GM21619 (cell line): ENCODE results near the gene DEGS1.
"Not testable (repeated sequence)": the region's sequence is repeated elsewhere in the genome, so short reads cannot be mapped to it uniquely, and the experiment has no call there.

Experiments
- ATAC-seq: cut with Tn5 transposase; IDR thresholded peaks from one replicate; pipeline ENCODE4 v1.9.1; 2021; ENCODE audit not compliant: unreplicated experiment

Gene DEGS1

DNA sequence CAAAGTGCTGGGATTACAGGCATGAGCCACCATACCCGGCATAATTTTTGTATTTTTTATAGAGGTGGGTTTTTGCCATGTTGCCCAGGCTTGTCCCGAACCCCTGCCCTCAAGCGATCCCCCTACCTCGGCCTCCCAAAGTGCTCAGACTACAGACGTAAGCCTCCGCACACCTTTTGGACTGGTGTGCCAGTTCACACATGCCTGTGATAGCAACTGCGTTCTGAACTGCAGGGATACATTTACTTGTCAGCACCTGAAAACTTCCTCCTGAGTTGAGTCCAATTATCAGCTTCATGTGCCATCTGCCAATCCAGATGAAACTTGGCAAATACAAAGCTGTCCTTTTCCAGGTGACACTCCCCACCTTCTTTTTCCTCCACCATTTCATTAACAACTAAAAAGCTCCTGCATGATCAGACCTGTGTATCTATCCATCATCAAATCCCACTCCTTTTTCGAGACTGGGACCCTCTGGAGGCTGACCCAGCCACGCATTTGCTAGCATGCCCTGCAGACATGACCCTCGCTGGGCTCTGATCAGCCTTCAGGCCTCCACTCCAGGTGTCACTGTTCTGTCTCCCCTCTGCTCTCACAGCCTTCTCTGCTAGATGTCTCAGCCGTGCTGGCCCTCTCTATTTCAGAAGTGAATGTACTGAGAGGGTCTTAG lies 2.1 kb upstream of the DEGS1 start:
- ATAC-seq: no peak

DNA sequence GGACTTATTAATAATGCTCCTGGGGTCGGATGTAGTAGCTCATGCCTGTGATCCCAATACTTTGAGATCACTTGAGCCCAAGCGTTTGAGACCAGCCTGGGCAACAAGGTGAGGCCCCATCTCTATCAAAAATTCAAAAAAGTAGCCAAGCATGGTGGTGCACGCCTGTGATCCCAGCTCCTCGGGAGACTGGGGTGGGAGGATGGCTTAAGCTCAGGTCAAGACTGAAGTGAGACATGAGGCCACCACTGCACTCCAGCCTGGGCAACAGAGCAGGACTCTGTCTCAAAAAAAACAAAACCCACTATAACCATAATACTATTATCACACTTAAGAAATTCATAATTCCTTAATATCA lies 1.6 kb upstream of the DEGS1 start:
- no peak for ATAC-seq

DNA sequence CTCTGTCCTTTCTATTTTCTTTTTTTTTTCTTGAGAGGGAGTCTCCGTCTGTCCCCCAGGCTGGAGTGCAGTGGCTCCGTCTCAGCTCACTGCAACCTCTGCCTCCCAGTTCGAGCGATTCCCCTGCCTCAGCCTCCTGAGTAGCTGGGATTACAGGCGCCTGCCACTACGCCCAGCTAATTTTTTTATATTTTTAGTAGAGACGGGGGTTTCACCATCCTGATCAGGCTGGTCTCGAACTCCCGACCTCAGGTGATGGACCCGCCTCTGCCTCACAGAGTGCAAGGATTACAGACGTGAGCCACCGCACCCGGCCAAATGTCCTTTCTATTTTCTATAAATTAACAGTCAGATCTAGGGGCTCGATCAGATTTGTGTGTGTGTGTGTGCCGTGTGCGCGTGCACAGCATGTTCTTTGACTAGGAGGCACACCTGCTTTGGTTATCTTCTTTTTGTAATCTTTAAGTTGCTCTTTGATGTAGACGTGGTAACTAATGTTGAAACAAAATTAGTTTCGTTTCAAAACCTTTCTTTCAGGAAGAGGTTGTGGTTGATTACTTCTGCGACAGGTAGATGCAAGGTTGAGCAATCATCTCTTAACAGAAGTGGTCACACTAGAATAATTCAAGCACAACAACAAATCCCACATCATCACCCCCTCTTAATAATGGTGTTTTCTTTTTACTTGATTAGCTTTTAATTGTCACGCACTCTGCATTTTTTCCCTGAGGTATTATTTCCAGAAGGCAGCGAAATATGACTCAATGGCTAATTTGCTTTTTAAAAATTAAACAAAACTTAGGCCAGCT lies 779 bp upstream of the DEGS1 start:
- peak; percentile 41 for ATAC-seq

DNA sequence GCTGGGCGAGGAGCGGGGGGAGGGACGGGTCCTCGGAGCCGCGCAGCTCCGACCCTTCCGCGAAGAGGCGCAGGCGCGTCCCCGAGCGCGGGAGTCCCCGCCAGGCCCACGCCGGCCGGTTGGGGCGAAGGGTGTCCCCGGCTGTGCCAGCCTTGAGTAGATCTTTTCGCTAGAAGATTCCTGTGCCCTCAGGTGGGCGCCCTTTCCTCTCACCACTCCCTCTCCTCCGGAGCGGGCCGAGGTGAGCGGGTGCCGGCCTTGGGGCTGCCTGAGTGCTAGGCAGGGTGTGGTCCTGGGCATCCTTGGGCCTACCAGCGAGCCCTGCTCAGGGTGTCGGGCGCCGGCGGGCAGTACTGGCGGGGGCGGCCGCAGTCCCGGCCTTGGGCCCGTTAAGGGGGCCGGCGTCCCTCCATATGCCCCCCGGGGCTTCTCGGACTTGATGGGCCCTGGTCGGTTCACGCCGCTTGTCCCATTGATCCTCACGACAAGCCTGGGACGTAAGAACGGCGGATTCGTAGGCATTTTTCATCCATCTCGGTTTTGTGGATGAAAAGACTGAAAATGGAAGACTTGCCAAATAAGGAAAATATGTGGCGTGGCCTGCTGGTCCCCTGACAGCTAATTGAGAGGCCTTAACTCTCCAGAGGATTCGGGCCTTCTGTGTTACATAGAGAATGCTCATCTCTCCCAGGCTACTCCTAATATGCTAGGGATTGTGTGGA lies 712 bp downstream of the DEGS1 start:
- ATAC-seq: peak; percentile 42

DNA sequence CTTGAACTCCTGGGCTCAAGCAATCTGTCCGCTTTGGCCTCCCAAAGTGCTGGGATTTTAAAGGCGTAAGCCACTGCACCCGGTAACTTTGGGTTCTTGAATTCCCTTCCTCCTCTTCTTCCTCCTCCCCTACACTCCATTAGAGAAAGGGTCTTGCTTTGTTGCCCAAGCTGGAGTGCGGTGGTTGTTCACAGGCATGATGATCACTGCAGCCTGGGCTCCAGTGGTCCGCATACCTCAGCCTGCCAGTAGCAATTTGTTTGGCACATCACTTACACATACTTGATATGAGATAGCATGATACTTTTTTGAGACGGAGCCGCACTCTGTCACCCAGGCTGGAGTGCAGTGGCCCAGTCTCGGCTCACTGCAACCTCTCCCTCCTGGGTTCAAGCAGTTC lies 2.2 kb downstream of the DEGS1 start:
- ATAC-seq: no peak

DNA sequence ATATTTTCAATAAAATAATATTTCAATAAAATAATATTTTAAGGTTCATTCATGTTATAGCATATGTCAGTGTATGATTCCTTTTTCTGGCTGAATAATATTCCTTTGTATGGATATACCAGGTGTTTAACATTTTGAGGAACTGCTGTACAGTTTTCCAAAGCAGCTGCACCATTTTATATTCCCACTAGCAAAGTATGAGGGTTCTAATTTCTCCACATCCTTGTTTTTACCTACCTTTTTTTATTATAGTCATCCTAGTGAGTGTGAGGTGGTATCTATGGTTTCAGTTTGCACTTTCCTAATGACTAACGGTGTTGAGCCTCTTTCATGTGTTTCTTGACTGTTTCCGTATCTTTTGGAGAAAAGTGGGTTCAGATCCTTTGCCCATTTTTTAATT lies 5.2 kb downstream of the DEGS1 start:
- no peak for ATAC-seq

DNA sequence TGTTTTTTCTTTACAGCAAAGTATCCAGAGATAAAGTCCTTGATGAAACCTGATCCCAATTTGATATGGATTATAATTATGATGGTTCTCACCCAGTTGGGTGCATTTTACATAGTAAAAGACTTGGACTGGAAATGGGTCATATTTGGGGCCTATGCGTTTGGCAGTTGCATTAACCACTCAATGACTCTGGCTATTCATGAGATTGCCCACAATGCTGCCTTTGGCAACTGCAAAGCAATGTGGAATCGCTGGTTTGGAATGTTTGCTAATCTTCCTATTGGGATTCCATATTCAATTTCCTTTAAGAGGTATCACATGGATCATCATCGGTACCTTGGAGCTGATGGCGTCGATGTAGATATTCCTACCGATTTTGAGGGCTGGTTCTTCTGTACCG lies 6.5 kb downstream of the DEGS1 start:
- ATAC-seq: no peak

DNA sequence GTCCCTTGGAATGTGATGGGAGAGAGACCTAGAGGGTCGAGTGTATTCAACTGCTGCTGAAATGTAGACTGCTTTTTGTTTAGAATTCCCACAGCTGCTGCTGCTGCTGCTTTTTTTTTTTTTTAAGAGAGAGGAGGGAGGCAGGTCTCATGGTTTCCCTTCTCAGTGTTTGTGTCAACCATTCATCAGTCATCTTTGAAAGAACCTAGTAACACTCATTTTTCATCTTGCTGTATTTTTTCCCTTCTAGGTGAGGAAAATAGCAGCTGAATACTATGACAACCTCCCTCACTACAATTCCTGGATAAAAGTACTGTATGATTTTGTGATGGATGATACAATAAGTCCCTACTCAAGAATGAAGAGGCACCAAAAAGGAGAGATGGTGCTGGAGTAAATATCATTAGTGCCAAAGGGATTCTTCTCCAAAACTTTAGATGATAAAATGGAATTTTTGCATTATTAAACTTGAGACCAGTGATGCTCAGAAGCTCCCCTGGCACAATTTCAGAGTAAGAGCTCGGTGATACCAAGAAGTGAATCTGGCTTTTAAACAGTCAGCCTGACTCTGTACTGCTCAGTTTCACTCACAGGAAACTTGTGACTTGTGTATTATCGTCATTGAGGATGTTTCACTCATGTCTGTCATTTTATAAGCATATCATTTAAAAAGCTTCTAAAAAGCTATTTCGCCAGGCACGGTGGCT lies 9.2 kb downstream of the DEGS1 start:
- ATAC-seq: peak; percentile 45

DNA sequence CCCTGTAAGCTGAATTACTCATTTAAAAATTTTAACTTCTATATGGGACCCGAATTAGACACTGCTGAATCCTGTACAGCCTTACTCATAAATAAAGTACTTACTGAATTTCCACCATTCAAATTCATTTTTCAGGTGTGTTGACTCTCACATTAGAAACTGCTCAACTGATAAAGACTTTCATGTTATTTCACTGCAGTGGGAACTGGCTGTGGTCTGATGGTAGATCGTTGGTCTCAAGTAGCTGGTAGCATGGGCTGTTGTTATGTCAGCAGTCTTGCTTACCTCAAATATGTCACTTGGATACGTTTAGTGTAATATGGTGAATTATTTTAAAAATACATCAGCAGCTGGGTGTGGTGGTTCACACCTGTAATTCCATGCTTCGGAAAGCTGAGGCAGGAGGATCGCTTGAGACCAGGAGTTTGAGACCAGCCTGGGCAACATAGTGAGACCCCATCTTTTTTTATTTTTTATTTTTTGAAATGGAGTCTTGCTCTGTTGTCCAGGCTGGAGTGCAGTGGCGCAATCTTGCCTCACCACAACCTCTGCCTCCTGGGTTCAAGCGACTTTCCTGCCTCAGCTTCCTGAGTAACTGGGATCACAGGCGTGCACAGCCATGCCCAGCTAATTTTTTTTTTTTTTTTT lies 10.4 kb downstream of the DEGS1 start:
- no peak for ATAC-seq

DNA sequence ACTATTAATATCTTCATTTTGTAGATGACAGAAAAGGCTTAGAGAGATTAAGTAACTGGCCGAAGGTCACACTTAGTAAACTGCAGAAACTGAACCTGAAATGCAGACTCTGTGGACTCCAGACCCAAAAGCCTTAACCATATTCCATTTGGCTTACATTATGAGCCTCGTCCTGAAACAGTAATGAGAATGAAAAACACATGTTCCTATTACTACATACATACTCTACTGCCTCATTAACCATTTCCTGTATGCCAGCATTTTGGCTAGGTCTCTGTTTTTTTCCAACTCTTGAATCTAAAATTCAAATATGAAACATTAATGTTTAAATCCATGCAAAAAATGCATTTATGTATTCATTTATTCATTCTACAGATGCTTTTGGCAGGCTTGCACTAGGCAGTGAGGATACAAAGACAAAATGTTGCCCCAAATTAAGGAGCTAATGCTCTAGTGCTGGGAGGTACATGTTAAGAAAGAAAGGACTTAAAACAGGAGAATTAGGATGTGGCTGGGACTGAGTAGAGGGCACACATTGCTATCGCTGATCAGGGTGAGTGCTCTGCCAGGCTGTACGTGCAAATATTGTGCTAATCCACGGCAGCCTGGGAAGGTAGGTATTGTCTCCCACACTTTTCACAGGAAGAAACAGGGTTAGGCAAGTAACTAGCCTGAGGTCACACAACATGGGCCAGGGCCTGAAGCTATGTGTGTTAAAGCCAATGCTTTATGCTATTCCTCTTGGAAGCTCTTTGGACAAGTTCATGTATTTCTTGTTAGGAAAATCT lies 14.0 kb downstream of the DEGS1 start:
- ATAC-seq: no peak

DNA sequence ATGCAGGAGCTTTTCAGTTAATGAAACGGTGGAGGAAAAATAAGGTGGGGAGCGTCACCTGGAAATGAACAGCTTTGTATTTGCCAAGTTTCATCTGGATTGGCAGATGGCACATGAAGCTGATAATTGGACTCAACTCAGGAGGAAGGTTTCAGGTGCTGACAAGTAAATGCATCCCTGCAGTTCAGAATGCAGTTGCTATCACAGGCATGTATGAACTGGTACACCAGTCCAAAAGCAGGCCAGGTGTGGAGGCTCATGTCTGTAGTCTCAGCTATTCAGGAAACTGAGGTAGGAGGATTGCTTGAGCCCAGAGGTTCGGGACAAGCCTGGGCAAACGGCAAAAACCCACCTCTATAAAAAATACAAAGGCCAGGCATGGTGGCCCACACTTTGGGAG lies 15.5 kb downstream of the DEGS1 start:
- ATAC-seq: no peak

DNA sequence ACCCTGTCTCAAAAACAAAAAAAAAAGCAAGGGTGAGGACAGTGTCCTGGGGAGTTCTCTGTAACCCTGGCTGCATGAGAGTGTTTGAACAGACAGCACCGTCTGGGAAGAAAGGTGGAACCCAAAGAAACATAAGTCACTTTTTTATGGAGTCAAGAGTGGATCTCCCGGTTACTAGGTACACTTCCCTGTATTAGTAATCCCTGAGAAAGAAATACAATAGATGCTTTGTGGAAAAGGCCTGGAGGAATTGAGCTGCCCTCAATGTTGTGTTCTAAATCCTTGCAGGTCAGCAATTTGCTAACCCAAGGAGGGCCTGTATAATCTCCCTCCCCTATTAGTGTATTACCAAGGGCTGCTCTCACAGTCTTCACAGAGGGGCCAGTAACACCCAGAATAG lies 16.6 kb downstream of the DEGS1 start:
- ATAC-seq: no peak

DNA sequence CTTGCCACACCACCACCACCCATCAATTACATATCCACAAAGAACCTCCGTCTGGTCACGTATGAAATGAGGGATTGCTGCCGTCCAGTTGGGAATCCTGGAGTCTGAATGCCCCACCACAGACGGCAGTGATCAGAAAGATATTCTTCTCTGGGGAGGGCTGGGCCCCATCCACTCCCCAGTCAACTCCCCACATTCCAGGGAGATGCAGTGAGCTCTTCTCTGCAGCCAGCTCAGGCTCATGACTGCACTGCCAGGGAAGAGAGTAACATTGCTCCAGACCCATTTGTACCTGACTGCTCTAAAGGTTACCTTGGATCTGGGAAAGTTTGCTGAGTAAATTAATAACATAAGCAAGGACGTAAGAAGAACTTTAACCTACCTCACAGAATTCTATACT lies 18.3 kb downstream of the DEGS1 start:
- ATAC-seq: no peak

DNA sequence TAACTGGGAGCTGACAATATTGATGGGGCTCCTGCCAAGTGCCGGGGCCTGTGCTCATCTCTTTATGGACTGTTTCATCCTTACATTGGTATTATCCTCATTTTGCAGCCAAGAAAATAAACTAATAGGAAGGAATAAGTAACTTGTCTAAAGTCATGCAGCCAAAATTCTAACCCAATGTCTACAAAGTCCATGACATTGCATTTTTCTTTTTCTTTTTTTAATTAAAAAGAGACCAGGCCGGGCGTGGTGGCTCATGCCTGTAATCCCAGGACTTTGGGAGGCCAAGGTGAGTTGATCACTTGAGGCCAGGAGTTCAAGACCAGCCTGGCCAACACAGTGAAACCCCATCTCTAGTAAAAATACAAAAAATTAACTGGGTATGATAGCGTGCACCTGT lies 18.8 kb downstream of the DEGS1 start:
- no peak for ATAC-seq

DNA sequence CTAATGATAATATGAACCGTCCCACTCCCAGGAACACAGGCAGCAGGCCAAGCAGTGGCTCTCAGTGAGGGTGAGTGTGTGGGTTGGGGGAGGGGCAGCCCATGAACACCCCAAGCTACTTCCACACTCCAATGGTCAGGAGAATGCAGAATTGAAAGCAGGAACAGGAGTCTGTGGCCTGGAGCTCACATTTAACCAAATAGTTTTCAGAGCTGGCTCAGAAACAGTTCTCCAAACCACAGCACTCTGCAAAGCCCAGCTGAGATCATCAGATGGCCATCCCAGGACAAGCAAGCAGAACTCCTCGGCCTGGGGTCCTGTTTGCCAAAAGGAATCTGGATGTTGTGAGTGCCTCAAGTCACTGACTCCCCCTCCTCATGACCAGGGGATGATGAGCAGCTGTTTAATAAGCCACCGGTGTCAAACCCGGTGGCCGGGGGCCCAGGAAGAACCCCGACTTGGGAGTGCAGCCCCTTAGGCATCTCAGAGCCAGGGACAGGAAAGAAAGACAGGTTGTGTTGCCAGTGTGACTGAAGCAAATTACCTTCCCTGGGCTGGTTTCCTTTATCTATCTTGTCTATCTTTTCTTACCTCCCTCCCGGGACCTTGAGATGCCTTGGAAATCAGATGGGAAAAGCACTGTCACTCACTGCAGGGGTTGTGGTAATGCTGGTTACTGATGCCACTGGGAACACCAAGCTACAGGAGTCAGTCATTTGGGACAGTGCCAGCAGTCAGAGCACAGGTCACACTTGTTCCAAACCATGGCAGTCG lies 20.4 kb downstream of the DEGS1 start:
- peak; percentile 70 for ATAC-seq

DNA sequence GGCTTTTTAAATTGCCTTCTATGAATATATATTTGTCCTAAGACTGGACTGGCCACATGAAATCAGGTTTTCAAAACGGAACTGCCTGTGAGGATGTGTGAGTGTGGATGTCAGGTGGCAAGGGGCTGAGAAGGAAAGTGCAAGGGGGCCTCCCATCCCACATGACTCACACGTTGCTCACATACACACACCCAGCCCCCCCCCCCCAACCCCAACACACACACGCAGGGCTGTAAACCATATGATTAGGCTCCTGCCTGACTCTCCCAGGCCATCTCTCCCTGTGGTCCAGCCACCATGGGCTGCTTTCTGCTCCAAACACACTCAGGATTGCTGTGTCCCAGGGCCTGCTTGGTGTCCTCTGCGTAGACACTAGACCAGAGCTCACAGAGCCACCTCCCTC lies 22.4 kb downstream of the DEGS1 start:
- ATAC-seq: no peak

DNA sequence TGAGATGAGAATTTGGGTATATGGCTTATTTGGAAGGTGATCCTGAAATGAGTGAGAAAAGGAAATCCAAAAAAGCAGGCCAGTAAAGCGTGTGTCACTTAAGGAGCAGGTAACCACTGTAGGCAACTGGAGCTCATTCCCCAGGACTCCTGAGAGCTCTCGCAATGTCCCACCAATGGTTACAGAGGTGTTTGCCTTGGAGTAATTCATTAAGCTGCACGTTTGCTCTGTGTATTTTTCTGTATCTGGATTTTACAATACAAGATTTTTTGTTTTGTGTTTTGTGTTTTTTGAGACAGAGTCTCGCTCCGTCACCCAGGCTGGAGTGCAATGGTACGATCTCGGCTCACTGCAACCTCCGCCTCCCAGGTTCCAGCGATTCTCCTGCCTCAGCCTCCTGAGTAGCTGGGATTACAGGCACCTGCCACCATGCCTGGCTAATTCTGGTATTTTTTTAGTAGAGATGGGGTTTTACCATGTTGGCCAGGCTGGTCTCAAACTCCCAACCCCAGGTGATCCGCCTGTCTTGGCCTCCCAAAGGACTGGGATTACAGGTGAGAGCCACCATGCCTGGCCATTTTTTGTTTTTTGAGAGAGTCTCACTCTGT lies 23.0 kb downstream of the DEGS1 start:
- not testable (repeated sequence) for ATAC-seq

DNA sequence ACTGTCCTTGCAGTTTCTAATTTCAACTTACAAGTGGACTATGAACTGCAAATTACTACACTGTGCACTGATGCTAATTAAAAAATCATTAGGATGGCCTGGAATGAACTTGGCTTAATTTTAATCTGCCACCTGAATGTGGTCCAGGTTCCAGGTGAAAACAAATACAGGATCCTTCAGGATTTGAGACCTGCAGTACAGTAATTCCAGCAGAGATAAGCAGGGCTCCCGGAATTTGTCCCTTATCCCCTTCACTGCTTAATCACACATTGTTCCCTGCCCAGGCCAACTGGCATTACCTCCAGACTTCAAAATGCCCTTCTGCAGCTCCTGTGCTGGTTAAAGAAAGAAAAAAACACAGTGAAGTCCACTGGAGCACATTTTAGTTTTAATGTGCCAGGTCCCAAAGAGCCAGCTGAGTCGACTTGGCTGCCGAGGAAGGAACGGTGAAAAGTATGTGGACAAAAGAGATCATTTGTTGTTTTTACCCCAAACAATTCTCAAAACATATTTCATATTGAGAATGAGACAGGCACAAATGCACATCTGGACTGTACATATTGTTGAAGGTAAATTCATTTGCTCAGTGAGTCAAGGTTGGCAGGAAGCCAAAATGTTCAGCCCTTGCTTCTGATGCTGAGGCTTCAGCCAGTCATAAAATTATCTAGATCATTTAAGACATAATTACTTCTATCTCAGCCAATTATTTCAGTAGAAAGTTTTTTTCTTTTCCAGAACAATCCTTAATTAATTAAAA lies 28.3 kb downstream of the DEGS1 start:
- ATAC-seq: no peak
